NT2/D1 (cell line): ENCODE data around the gene NCMAP.

Source experiments
- YY1 ChIP-seq: IDR thresholded peaks from 2 replicates; pipeline ENCODE4 v1.6.1; 2011; ENCODE audit not compliant: insufficient read length, insufficient read depth
- ZNF274 ChIP-seq: IDR thresholded peaks from 2 replicates; pipeline ENCODE4 v1.6.1; 2011; ENCODE audit warnings: mild to moderate bottlenecking, low read depth, low read length

- TF ChIP-seq YY1, result no peak
- TF ChIP-seq ZNF274, result no peak
These were observed 35.9 kb downstream of the NCMAP start for GRCh38 chr1:24591781-24592180.
